DOHH2 (cell line): ENCODE measurements around the gene DNER.

ENCODE experiments used
- EZH2phosphoT487 ChIP-seq: fragments of 200-600 bp; sonication (generic); IDR thresholded peaks from 2 replicates; pipeline ENCODE4 v1.6.1; 2017; ENCODE audit warnings: borderline replicate concordance, mild to moderate bottlenecking, antibody characterized with exemption, low read length, moderate library complexity, mixed read lengths
- TF ChIP-seq, protein P1 (sequence below): fragments of 200-600 bp; sonication (generic); IDR thresholded peaks from one replicate; pipeline ENCODE4 v1.5.1; 2014; ENCODE audit warnings: antibody characterized with exemption, mild to moderate bottlenecking, low read depth, low read length; ENCODE audit not compliant: poor library complexity, severe bottlenecking

DNA sequence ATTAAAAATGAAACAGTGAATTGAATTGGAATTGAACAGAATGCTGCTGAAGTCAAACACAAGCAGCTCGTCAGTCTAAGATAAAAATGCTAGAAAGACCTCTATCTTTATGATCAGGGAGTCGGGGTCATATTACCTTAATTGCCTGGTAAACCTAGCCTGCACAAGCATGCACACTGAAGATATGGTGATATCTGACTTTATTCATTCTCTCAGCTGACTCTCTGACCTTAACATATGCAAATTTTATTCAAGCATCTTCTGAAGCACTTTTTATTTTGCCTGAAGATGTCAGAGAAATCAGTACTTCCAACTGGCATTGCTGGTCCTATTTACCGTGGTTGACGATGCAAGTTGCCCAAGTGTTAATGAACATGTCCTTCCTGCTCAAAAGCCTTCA is 56.4 kb downstream of the DNER start:
- no peak for TF ChIP-seq EZH2phosphoT487
- TF ChIP-seq, protein P1, sequence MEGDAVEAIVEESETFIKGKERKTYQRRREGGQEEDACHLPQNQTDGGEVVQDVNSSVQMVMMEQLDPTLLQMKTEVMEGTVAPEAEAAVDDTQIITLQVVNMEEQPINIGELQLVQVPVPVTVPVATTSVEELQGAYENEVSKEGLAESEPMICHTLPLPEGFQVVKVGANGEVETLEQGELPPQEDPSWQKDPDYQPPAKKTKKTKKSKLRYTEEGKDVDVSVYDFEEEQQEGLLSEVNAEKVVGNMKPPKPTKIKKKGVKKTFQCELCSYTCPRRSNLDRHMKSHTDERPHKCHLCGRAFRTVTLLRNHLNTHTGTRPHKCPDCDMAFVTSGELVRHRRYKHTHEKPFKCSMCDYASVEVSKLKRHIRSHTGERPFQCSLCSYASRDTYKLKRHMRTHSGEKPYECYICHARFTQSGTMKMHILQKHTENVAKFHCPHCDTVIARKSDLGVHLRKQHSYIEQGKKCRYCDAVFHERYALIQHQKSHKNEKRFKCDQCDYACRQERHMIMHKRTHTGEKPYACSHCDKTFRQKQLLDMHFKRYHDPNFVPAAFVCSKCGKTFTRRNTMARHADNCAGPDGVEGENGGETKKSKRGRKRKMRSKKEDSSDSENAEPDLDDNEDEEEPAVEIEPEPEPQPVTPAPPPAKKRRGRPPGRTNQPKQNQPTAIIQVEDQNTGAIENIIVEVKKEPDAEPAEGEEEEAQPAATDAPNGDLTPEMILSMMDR: no peak
